OCI-LY3 (cell line): ENCODE data around the gene PRRC2A.

Experiments used
- H2AFZ ChIP-seq: fragments of 200-600, 300-600 bp; shearing (Covaris generic); 2 replicates; pipeline ENCODE4 v1.6.0; 2014; ENCODE audit warnings: antibody characterized with exemption, low read depth, low read length
- H3K27ac ChIP-seq: fragments of 200-600, 300-600 bp; sonication (generic); 2 replicates; pipeline ENCODE4 v1.5.1; 2014; ENCODE audit warnings: mild to moderate bottlenecking, low read length, moderate library complexity, mixed read lengths
- H3K27me3 ChIP-seq: fragments of 200-600, 300-600 bp; sonication (generic); 2 replicates; pipeline ENCODE4 v1.6.1; 2014; ENCODE audit warnings: low read depth, low read length, mixed read lengths
- H3K36me3 ChIP-seq: fragments of 200-600, 300-600 bp; sonication (generic); replicated peaks from 2 replicates; pipeline ENCODE3; 2014; ENCODE audit warnings: low read depth, low read length, mixed read lengths
- H3K4me1 ChIP-seq: fragments of 300-600, 200-600 bp; sonication (generic); 2 replicates; pipeline ENCODE4 v1.6.1; 2014; ENCODE audit warnings: low read length, mixed read lengths
- H3K4me2 ChIP-seq: fragments of 200-600, 300-600 bp; sonication (generic); 2 replicates; pipeline ENCODE4 v1.6.1; 2014; ENCODE audit warnings: low read length, mixed read lengths
- H3K4me3 ChIP-seq: fragments of 300-600, 200-600 bp; sonication (generic); 2 replicates; pipeline ENCODE4 v1.5.1; 2014; ENCODE audit warnings: antibody characterized with exemption, mild to moderate bottlenecking, low read length, moderate library complexity
- H3K79me2 ChIP-seq: fragments of 300-600, 200-600 bp; shearing (Covaris generic); 2 replicates; pipeline ENCODE4 v1.6.1; 2014; ENCODE audit warnings: mild to moderate bottlenecking, low read length, mixed read lengths
- H3K9ac ChIP-seq: fragments of 300-600, 200-600 bp; shearing (Covaris generic); 2 replicates; pipeline ENCODE4 v1.6.0; 2014; ENCODE audit warnings: mild to moderate bottlenecking, low read length, moderate library complexity
- H3K9me3 ChIP-seq: fragments of 200-600, 300-600 bp; shearing (Covaris generic); 2 replicates; pipeline ENCODE4 v1.6.1; 2014; ENCODE audit warnings: low read length, mixed read lengths; ENCODE audit not compliant: insufficient read depth
- H4K20me1 ChIP-seq: fragments of 200-600, 300-600 bp; sonication (generic); 2 replicates; pipeline ENCODE4 v1.6.1; 2016; ENCODE audit warnings: low read length, mixed read lengths; ENCODE audit not compliant: insufficient read depth
- CTCF ChIP-seq: fragments of 200-600, 300-600 bp; sonication (generic); IDR thresholded peaks from 2 replicates; pipeline ENCODE4 v1.5.1; 2014; ENCODE audit warnings: antibody characterized with exemption, low read length, low read depth
- EZH2phosphoT487 ChIP-seq: fragments of 200-600 bp; shearing (Covaris generic); IDR thresholded peaks from 2 replicates; pipeline ENCODE4 v1.6.1; 2018; ENCODE audit warnings: antibody characterized with exemption, mixed run types, low read depth

Gene PRRC2A

GRCh38 chr6:31641370-31641769, 20.9 kb downstream of the PRRC2A start:
- Histone ChIP-seq H3K9ac (no peak overlapping the region), H2AFZ (no peak overlapping the region), H3K4me2 (no peak overlapping the region), H3K4me3 (no peak overlapping the region), H3K79me2 (no peaks in the 10 kb centered on the region), H3K27me3 (no peaks in the 10 kb centered on the region), H3K9me3 (no peaks in the 10 kb centered on the region), H3K36me3 (peaks cover 14% of the 10 kb centered on the region), H3K27ac (no peak overlapping the region), H3K4me1 (no peaks in the 10 kb centered on the region), H4K20me1 (no peaks in the 10 kb centered on the region)
- no peak for TF ChIP-seq EZH2phosphoT487
- TF ChIP-seq CTCF: no peak

- Histone ChIP-seq H4K20me1 (no peaks in the 10 kb centered on the region), H3K79me2 (no peaks in the 10 kb centered on the region), H2AFZ (no peak overlapping the region), H3K27me3 (no peaks in the 10 kb centered on the region), H3K9me3 (no peaks in the 10 kb centered on the region), H3K9ac (no peak overlapping the region), H3K4me3 (no peak overlapping the region), H3K4me2 (no peak overlapping the region), H3K27ac (no peak overlapping the region), H3K36me3 (peaks cover 11% of the 10 kb centered on the region), H3K4me1 (no peaks in the 10 kb centered on the region)
- TF ChIP-seq EZH2phosphoT487 (no peak), CTCF (no peak)
These were observed 22.5 kb downstream of the PRRC2A start for GRCh38 chr6:31642798-31643570.

GRCh38 chr6:31643818-31644454, 23.4 kb downstream of the PRRC2A start:
- H4K20me1 ChIP-seq: no peaks in the 10 kb centered on the region
- TF ChIP-seq CTCF (no peak), EZH2phosphoT487 (no peak)
- H3K36me3 ChIP-seq: peaks cover 9% of the 10 kb centered on the region
- no peaks in the 10 kb centered on the region for H3K27me3 ChIP-seq
- no peak overlapping the region for H3K4me2 ChIP-seq
- H3K9ac ChIP-seq: no peak overlapping the region
- H3K27ac ChIP-seq: no peak overlapping the region
- no peak overlapping the region for H2AFZ ChIP-seq
- no peak overlapping the region for H3K4me3 ChIP-seq
- no peaks in the 10 kb centered on the region for H3K9me3 ChIP-seq
- 0 out of 2 replicates have a peak, but pooled peaks cover under 1% of the 10 kb centered on the region for H3K79me2 ChIP-seq
- no peaks in the 10 kb centered on the region for H3K4me1 ChIP-seq

GRCh38 chr6:31645325-31645724, 24.8 kb downstream of the PRRC2A start:
- no peak overlapping the region for H3K4me3 ChIP-seq
- H3K4me1 ChIP-seq: no peaks in the 10 kb centered on the region
- TF ChIP-seq CTCF (no peak), EZH2phosphoT487 (no peak)
- H2AFZ ChIP-seq: no peak overlapping the region
- H3K79me2 ChIP-seq: peaks cover 14% of the 10 kb centered on the region
- no peak overlapping the region for H3K27ac ChIP-seq
- no peaks in the 10 kb centered on the region for H4K20me1 ChIP-seq
- H3K9me3 ChIP-seq: no peaks in the 10 kb centered on the region
- H3K27me3 ChIP-seq: no peaks in the 10 kb centered on the region
- H3K4me2 ChIP-seq: no peak overlapping the region
- H3K9ac ChIP-seq: no peak overlapping the region
- H3K36me3 ChIP-seq: peaks cover 15% of the 10 kb centered on the region
